ELF-1 (cell line): ENCODE measurements around the gene GARNL3.
A peak's percentile ranks its signal among the peaks of the same experiment; 100 is the strongest.

ENCODE experiments used
- DNase-seq: peaks from one replicate; pipeline ENCODE4 v3.0.0-alpha.2; 2016; ENCODE audit warnings: low read depth, low spot score

Gene GARNL3

GRCh38 chr9:127388037-127388855, 123.7 kb downstream of the GARNL3 start:
- peak; percentile 67 for DNase-seq

DNA sequence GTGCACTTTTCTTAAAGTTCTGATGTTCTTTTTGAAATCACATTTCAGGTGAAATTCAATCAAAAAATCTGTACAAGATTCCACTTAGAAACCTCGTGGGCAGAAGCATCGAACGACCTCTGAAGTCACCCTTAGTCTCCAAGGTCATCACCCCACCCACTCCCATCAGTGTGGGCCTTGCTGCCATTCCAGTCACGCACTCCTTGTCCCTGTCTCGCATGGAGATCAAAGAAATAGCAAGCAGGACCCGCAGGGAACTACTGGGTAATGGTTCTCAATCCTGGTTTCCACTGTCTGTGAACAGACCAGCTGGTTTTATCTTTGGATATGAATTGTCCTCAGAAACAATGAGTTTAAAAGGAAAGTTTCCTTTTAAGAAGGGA, 124.3 kb downstream of the GARNL3 start:
- no peak for DNase-seq

DNA sequence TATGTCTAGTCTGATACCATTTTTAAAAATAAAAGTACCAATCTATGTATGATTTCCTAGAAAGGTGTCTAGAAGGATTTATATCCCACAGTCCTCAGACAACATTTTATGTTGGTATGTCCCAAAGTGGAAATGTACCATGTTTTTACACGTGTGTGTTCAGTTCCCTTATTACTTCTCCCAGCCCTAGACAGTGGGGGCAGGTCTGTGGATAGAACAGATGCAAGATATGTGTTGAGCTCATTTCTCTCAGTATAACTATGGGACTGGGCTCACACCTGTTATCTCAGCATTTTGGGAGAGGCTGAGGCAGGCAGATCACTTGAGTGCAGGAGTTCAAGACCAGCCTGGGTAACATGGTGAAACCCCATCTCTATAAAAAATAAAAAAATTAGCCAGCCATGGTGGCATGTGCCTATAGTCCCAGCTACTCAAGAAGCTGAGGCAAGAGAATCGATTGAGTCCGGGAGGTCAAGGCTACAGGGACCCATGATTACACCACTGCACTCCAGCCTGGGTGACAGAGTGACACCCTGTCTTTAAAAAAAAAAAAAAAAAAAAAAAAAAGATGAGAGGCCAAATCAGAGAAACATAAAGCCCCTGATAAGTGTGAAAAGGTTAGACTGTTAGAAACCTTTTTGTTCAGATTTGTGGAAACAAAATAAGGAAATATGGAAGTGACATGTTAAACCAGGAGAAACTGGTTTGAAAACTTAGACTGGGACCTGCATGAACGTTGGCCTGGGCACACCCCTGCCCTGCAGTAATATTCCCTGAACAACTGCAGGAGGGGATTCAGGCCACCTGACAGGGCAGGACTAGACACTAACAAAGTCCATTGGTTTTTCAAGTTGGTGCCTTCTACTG, 125.0 kb downstream of the GARNL3 start:
- DNase-seq, result no peak

- no peak for DNase-seq
Measured at GRCh38 chr9:127390248-127390545, 125.6 kb downstream of the GARNL3 start.

DNA sequence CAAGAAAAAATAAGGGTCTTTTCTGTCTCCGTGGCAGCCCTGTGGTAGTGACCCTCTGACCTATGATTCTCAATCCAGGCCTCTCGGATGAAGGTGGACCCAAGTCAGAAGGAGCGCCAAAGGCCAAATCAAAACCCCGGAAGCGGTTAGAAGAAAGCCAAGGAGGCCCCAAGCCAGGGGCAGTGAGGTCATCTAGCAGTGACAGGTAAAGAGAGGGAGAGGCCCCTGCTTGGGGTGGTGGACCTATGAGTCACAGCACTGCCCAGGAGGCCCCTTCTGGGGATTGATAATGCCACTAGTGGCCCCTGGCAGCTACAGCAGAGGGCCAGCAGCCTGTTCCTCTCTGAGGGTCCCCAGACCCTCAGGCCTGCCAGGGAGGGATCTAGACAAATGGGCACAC, 126.0 kb downstream of the GARNL3 start:
- DNase-seq, result peak; percentile 37

DNA sequence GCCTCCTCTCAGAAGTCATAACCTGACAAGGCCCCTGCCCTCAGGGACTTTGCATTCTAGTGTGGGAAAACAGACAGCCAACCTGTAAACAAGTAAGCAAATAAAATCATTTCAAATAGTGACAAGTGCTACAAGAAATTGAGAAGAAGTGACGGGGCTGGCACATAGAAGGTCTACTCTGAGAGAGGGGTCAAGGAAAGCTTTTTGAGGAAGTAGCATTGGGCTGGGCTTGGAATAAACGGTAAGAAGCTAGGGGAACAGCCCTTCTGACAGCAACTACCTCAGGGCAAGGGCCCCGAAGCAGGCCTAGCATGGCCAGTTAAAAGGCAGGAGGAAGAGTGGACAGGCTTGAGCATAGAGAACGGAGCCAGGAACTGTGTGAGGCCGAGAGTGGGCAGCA, 127.6 kb downstream of the GARNL3 start:
- no peak for DNase-seq

DNA sequence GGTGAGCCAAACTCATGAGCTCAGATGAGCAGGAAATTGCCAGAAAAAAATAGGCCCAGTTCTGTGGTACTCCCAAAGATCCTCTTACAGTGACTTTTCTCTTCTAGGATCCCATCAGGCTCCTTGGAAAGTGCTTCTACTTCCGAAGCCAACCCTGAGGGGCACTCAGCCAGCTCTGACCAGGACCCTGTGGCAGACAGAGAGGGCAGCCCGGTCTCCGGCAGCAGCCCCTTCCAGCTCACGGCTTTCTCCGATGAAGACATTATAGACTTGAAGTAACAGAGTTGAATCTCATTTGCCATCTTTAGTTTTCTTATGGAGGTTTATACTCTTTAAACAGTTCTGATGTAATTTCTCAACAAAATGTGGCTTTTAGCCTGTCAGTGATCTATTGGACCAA, 128.4 kb downstream of the GARNL3 start:
- DNase-seq, result no peak

DNA sequence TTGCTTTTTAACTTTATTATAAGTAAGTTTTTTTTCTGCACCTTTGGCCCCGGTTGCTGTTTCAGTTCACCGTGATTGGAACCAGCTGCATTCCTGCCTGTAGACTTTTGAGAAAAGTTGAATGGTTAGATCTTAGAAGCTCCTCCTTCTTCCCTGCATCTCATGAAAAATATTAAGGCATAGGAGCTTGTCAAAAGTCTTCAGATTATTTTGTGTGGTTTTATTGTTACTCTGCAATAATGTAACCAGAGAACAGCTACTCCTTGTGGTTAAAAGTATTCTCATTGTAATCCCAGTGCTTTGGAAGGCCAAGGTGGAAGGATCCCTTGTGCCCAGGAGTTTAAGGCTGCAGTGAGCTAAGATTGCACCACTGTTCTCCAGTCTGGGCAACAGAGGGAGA, 129.1 kb downstream of the GARNL3 start:
- no peak for DNase-seq

DNA sequence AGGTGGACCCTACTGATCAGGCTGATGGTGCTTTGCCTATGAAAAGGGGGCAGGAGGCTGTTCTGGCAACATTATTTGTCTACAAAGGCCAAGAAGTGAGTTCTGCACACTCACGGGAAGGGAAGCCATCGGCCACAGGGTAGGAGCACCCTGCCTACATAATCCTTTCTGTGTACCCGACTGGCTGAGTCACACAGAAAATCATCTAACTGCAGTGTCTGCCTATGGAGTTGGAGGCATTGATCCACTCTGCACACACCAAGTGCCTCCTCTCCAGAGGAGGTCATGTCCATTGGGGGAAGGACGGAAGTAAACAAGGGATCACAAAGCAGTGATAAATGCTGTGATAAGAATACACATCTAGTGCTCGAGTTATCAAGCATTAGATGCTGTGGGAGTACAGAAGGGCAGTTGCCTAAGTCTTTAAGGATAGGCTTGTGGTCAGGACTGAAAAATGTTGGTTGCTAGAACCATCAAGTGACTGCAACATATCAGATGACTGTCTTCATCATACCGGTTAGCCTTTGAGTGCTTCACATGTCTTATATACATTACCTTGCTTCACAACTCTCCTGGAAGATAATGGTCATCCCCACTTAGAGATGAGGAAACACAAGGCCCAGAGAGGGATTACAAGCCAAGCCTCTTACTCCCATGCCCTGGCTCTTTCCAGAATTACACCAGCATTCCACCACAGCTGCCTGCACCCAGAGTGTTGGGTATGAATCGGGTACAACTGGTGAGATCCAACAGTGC, 131.1 kb downstream of the GARNL3 start:
- DNase-seq, result no peak

GRCh38 chr9:127396253-127396807, 131.8 kb downstream of the GARNL3 start:
- DNase-seq, result no peak

GRCh38 chr9:127396808-127397645, 132.5 kb downstream of the GARNL3 start, which contains the start of gene SLC2A8:
TSS of gene SLC2A8 (plus strand) at chr9:127397169. CDS start at chr9:127397231, 62 bp downstream.
- peak; percentile 100 for DNase-seq

DNA sequence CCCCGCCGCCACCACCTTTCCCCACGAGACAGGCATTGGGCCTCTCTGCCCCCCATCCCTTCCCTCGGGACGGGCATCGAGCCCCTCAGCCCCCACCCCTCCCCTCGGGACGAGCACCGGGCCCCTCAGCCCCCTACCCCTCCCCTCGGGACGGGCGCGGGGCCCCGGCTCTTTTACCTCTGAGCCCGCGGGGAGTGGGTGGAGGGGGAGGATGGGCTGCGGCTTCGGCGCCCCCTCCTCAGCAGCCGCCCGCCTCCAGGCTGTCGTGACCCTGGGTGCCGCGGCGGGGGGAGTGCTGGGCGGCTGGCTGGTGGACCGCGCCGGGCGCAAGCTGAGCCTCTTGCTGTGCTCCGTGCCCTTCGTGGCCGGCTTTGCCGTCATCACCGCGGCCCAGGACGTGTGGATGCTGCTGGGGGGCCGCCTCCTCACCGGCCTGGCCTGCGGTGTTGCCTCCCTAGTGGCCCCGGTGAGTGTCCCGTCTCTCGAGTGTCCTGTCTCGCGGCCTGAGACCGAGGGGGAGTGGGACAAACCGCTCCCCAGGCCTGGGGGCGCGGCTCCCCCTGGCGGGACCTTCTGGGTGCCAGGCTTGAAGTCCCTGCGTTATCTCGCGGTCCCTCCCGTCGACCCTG, 133.2 kb downstream of the GARNL3 start:
- peak; percentile 48 for DNase-seq

- DNase-seq, result no peak
Measured at GRCh38 chr9:127398275-127398647, 133.7 kb downstream of the GARNL3 start.

- DNase-seq, result no peak
Measured at GRCh38 chr9:127398715-127399400, 134.3 kb downstream of the GARNL3 start.

GRCh38 chr9:127399736-127400269, 135.2 kb downstream of the GARNL3 start:
- DNase-seq, result no peak

DNA sequence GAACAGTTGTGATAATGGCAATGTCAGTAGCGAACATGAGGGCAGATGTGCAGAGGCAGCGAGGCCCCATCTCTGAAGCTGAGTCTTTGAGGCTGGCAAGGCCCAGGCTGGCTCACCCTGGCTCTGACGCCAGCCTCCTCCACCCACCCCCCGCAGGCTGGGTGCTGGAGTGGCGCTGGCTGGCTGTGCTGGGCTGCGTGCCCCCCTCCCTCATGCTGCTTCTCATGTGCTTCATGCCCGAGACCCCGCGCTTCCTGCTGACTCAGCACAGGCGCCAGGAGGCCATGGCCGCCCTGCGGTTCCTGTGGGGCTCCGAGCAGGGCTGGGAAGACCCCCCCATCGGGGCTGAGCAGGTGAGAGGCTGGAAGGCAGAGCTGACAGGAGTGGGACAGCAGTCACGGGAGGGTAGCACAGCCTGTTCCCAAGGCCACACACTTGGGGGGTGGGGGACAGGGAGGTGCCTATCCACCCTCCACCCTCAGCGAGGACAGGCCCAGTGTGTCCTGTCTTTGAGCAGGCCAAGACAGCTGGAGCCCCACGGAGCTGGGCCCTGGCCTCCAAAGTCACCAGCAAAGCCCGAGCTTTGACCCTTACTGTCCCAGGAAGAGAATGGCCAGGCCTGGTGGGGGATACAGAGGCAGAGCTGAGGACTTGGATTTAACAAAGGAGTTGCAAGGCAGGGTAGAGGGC, 138.0 kb downstream of the GARNL3 start:
- DNase-seq, result no peak

GRCh38 chr9:127403507-127404192, 139.1 kb downstream of the GARNL3 start:
- DNase-seq, result no peak

DNA sequence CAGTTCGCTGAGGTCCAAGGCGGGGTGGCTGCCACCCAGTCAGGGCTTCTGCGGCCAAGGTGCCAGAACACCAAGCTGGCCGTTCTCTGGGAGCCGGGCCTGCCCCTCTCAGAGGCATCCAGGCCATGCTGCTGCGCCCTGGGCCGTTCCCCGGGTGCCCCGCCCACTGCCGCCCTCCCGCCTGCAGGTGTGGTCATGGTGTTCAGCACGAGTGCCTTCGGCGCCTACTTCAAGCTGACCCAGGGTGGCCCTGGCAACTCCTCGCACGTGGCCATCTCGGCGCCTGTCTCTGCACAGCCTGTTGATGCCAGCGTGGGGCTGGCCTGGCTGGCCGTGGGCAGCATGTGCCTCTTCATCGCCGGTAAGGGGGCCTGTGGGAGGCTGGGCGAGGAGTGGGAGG, 140.1 kb downstream of the GARNL3 start:
- DNase-seq, result no peak
